Measurements from ENCODE around the gene DENND4B.

DENND4B gene

GRCh38 chr1:153970346-153970745, 23.8 kb upstream of the DENND4B start:
- no peak for DNase-seq

- no peak for DNase-seq
Measured at GRCh38 chr1:153968972-153969371, 22.5 kb upstream of the DENND4B start.

GRCh38 chr1:153968408-153968807, 21.9 kb upstream of the DENND4B start:
- no peak for DNase-seq

- DNase-seq, result no peak
Measured at GRCh38 chr1:153968000-153968363, 21.5 kb upstream of the DENND4B start.

GRCh38 chr1:153967107-153967999, 20.8 kb upstream of the DENND4B start, which contains the start of gene CREB3L4:
TSS of gene CREB3L4 (plus strand) at chr1:153967902. CDS start at chr1:153968526, 624 bp downstream.
- peak; percentile 39 to 70 (median 52) for DNase-seq

- DNase-seq, result no peak
Measured at GRCh38 chr1:153963850-153964331, 17.4 kb upstream of the DENND4B start.

- peak; percentile 77 to 88 (median 81) for DNase-seq
Measured at GRCh38 chr1:153963030-153963849, 16.7 kb upstream of the DENND4B start, which contains the start of gene SLC39A1. TSS of gene SLC39A1 (minus strand) at chr1:153963537. CDS start at chr1:153962715, 822 bp downstream.

GRCh38 chr1:153962088-153963029, 15.8 kb upstream of the DENND4B start:
- no peak for DNase-seq

GRCh38 chr1:153961421-153961820, 14.9 kb upstream of the DENND4B start:
- no peak for DNase-seq

- DNase-seq, result no peak
Measured at GRCh38 chr1:153960206-153960605, 13.7 kb upstream of the DENND4B start.

- no peak for DNase-seq
Measured at GRCh38 chr1:153959454-153959853, 12.9 kb upstream of the DENND4B start.

- no peak for DNase-seq
Measured at GRCh38 chr1:153958961-153959260, 12.4 kb upstream of the DENND4B start.

GRCh38 chr1:153958111-153958960, 11.8 kb upstream of the DENND4B start, which contains the start of gene CRTC2:
TSS of gene CRTC2 (minus strand) at chr1:153958612. CDS start at chr1:153958497, 115 bp downstream.
- DNase-seq, result peak; percentile 79 to 94 (median 88)

GRCh38 chr1:153957744-153958110, 11.2 kb upstream of the DENND4B start:
- DNase-seq, result peak in 2 of 4 experiments; percentile 24 to 27

GRCh38 chr1:153956997-153957715, 10.6 kb upstream of the DENND4B start:
- no peak for DNase-seq

GRCh38 chr1:153954826-153955225, 8.3 kb upstream of the DENND4B start:
- DNase-seq, result no peak

GRCh38 chr1:153953859-153954365, 7.4 kb upstream of the DENND4B start:
- no peak for DNase-seq

- DNase-seq, result no peak
Measured at GRCh38 chr1:153951801-153952200, 5.3 kb upstream of the DENND4B start.

GRCh38 chr1:153951183-153951582, 4.7 kb upstream of the DENND4B start:
- DNase-seq, result no peak

Measured in activated naive CD4-positive, alpha-beta T cell (primary cell).